GM23338 (cell line): Measurements from ENCODE around the gene PTGS1.

Experiments
- CTCF ChIP-seq, 2 experiments: fragments of 200-600 bp in 1 of 2; sonication (generic) in 1 of 2; conservative IDR thresholded peaks; 2 replicates each; pipeline versions ENCODE4 v1.5.1 to v1.6.1; 2016 to 2017; ENCODE audit warnings: antibody characterized with exemption in 2 of 2, low read depth in 2 of 2, mild to moderate bottlenecking in 2 of 2, moderate library complexity in 1 of 2
- JUNB ChIP-seq: IDR thresholded peaks from one replicate; pipeline ENCODE4 v1.6.1; 2016; ENCODE audit warnings: antibody characterized with exemption; ENCODE audit not compliant: unreplicated experiment

DNA sequence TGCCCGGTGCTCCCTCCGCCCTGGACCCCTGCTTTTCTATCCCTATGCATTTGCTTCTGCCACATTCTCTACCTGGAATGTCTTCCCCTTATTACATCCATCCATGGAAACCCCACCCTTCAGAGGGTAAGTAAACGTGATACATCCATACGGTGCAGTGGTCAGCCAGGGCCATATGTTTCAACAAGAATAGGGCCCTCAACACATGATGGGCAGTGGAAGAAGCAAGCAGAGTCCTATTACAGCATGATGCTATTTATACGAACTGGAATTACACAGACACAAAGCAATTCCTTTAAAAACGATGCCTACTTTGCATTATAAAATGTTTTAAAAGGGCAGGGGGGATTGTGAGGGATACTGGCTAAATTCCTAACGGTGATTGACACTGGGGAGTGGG, 38.2 kb upstream of the PTGS1 start:
- TF ChIP-seq CTCF (conservative IDR thresholded peaks at IDR 0.05; ENCODE audit: low read depth in 2 of 2), result no peak
- no peak for TF ChIP-seq JUNB
